ENCODE measurements around the gene TIMM23.
"Not testable (repeated sequence)": the region's sequence is repeated elsewhere in the genome, so short reads cannot be mapped to it uniquely, and the experiment has no call there.

Gene TIMM23

DNA sequence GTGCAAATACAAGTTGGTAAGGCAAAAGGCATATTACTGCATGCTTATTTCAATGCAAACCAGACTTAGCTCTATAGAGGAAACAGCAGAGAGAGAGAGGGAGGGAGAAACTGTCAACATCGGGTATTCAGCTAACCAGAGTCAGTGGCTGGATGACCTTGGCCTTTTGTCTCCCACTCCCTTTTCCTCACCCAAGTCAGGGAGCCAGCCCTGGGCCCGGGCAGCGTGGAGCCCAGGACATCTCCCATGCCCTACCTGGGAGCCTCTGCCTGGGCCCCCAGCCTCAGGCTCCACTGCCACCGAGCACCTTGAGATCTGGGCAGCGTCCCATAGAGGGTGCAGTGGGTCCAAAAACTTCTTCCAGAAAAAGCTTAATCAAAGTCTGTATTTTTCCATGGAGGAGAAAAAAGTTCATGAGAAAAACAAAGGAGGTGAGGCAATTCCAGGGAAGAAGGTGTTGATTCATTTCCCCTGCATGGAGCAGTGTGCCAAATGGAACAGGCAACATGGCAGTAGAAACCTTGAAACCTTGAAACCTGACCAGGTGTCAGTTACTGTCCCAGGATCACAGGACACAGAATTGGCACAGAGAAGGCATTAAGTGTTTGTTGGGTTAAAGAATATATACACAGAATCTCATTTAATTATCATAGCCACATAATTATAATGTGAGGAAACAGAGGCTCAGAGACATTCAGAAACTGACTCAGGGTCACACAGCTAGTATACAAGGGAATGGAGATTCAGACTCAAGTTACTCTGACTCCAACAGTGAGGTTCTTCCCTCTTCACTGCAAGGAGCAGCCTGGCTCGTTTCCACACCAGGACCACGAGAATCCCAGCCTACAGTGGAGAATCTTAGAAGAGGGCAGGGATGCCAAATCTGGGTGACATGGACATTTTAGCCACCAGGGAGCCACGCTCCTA is 63.9 kb downstream of the TIMM23 start:
- CTCF ChIA-PET, result interaction anchor here (0.7 kb wide), 1 partner anchor 614 kb away, joined by 4 read pairs; no protein-coding TSS in a partner anchor

DNA sequence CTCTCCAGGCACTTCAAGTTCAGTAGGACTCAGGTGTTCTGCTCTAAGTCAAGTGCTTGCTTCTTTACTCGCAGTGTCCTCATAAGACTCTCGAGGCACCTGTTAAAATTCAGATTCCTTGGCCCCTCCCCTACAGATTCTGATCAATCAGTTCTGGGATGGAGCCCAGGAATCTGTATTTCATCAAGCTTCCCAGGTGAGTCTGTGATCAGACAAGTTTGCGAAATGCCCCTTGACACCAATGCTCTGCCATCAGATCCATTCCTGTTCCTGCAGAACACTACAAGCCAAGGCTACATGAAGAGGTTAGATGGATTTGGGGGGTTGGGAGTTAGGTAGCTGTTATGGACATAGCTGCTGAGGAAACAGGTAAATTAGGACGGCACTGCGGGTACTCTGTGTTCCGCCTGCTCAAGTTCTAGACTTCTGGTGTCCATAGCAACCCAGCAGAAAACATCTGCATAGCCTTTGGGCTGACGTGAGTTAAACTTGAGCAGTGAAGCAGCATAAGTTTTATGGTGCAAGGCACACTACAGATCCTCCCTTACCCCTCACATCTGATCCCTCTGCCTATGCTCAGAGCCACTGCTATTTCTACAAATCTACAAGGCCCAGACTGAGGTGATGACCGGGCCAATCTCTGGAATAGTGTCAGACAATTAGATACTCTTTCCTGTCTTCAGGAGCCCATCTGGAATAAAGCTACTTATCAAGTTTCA is 65.0 kb downstream of the TIMM23 start:
- POLR2A ChIA-PET (ENCODE audit: low non-redundant PET), result no interaction called here
- TF ChIP-seq, protein P1, sequence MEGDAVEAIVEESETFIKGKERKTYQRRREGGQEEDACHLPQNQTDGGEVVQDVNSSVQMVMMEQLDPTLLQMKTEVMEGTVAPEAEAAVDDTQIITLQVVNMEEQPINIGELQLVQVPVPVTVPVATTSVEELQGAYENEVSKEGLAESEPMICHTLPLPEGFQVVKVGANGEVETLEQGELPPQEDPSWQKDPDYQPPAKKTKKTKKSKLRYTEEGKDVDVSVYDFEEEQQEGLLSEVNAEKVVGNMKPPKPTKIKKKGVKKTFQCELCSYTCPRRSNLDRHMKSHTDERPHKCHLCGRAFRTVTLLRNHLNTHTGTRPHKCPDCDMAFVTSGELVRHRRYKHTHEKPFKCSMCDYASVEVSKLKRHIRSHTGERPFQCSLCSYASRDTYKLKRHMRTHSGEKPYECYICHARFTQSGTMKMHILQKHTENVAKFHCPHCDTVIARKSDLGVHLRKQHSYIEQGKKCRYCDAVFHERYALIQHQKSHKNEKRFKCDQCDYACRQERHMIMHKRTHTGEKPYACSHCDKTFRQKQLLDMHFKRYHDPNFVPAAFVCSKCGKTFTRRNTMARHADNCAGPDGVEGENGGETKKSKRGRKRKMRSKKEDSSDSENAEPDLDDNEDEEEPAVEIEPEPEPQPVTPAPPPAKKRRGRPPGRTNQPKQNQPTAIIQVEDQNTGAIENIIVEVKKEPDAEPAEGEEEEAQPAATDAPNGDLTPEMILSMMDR (conservative IDR thresholded peaks at IDR 0.05; ENCODE audit: low read depth), result no peak
- CTCF ChIA-PET, result interaction anchor here (0.7 kb wide), 1 partner anchor 615 kb away, joined by 4 read pairs; no protein-coding TSS in a partner anchor
- no peak for DNase-seq (ENCODE audit: low spot score)
- no peak overlapping the region for H3K27ac ChIP-seq

More for the DNA sequence above, 63.9 kb downstream of the TIMM23 start:
- TF ChIP-seq, protein P1 (conservative IDR thresholded peaks at IDR 0.05; ENCODE audit: low read depth), result no peak
- POLR2A ChIA-PET (ENCODE audit: low non-redundant PET), result no interaction called here
- DNase-seq (ENCODE audit: low spot score), result no peak
- no peak overlapping the region for H3K27ac ChIP-seq

DNA sequence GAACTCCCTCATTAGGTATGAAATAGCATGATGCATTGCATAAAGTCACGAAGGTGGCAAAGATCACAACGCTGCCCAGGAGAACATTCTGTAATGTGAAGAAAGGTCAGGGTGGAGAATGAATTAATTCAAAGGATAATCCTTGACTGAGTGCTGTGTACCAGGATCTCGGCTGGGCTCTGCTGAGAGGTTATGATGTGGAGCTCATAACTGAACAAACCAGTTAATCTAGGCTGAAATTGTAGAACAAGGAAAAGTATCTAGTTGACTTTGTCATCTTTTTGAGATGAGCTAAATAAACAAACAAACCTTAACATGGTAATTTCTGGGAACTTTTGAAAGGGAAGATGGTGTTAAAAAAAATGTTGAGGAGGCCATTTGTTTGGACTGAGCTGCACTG is 67.7 kb downstream of the TIMM23 start:
- ChIA-PET POLR2A (ENCODE audit: low non-redundant PET) (no interaction called here), CTCF (interaction anchor here (0.6 kb wide), 1 partner anchor 379 kb away, joined by 4 read pairs; no protein-coding TSS in a partner anchor)
- H3K27ac ChIP-seq, result no peak overlapping the region
- TF ChIP-seq, protein P1 (conservative IDR thresholded peaks at IDR 0.05; ENCODE audit: low read depth), result no peak
- no peak for DNase-seq (ENCODE audit: low spot score)

DNA sequence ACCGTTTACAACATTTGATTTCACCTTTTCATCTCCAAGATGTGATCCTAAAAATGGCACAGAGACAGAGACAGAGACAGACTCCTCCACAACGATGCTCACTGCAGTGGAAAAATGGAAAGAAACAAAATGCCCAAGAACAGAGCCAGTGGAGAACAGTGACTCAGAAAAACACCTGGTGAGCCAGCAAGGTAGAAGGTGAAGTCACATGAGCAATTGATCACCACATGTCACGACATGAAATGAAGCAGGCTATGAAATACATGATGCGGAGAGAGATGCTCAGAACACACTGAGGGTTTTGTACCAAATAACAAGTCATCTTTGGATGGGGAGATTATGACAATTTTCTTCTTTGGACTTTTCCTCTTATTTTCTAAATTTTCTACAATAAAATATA is 70.2 kb downstream of the TIMM23 start:
- ChIA-PET POLR2A (ENCODE audit: low non-redundant PET) (no interaction called here), CTCF (no interaction called here)
- TF ChIP-seq, protein P1 (conservative IDR thresholded peaks at IDR 0.05; ENCODE audit: low read depth), result no peak
- peak; percentile 75 for DNase-seq (ENCODE audit: low spot score)
- no peak overlapping the region for H3K27ac ChIP-seq

DNA sequence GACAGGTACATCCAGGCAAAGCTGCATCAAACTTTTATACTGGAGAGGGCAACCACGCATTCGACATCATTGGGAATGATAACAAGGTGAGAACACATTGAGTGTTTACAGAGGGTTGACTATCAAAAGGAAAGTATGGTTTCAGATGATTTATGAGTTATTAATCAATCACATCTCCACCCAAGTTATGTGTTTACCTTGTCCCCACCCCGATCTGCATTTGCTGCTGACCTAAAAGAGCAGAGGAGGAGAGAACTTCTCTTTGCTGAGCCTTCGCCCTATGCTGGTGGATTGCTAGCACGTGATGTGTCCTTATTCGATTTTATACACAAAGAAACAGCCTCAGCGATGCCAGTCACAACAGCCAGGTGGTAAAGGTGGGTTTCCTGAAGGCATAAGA is 74.0 kb downstream of the TIMM23 start, which contains the start of gene MSMB:
Gene MSMB (minus strand): TSS at position 9 of the 400 bp plus-strand sequence. CDS start 32 bp downstream, outside the sequence.
- CTCF ChIA-PET, result no interaction called here
- POLR2A ChIA-PET (ENCODE audit: low non-redundant PET), result no interaction called here
- TF ChIP-seq, protein P1 (conservative IDR thresholded peaks at IDR 0.05; ENCODE audit: low read depth), result no peak
- no peak within 1 kb of the TSS for H3K27ac ChIP-seq
- no peak for DNase-seq (ENCODE audit: low spot score)

DNA sequence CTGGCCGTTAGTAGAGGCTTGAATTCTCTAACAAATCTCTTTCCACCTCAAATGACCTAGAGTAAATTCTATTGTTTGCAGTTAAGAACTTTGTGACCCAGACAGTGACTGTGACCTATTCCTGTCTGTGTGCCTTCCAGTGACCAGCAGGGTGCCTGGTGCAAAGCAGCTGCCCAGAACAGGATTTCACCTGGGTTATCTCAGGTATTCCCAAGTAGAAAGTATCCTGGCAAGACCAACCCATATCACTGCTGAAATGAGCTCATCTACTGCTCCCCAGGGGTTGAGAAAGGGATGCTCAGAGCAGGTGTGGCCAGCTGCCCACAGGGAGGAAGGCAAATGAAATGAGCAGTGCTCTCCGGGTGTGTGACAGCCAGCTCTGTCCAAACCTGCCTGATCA is 75.9 kb downstream of the TIMM23 start:
- no peak for DNase-seq (ENCODE audit: low spot score)
- ChIA-PET CTCF (no interaction called here), POLR2A (ENCODE audit: low non-redundant PET) (no interaction called here)
- TF ChIP-seq, protein P1 (conservative IDR thresholded peaks at IDR 0.05; ENCODE audit: low read depth), result no peak
- H3K27ac ChIP-seq, result no peak overlapping the region

DNA sequence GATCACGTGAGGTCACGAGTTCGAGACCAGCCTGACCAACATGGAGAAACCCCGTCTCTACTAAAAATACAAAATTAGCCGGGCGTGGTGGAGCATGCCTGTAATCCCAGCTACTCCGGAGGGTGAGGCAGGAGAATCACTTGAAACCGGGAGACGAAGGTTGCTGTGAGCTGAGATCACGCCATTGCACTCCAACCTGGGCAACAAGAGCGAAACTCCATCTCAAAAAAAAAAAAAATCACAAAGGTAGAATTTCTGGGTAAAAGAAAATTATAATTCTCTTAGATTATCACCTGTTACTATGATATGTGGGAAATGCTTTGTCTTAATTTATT is 77.2 kb downstream of the TIMM23 start:
- DNase-seq (ENCODE audit: low spot score); H3K27ac ChIP-seq; POLR2A ChIA-PET (ENCODE audit: low non-redundant PET); CTCF ChIA-PET: not testable (repeated sequence)
